ENCODE measurements around the gene PARP1. TPM values are rescaled to one million over a fixed set of nuclear protein-coding genes. Genes with fewer than 3 reads are reported as not detected.
"Not testable (repeated sequence)": the region's sequence is repeated elsewhere in the genome, so short reads cannot be mapped to it uniquely, and the experiment has no call there.

PARP1 gene
- total RNA-seq, 1 donor from 2014 or later, result 220 TPM

GRCh38 chr1:226344441-226345259 lies 63.2 kb downstream of the PARP1 start:
- intact Hi-C loops (cut with micrococcal nuclease), result no loop called here
- Mint-ChIP-seq H3K4me3 (no peak overlapping the region), H3K36me3 (ENCODE audit: low read depth) (no peaks in the 10 kb centered on the region), H3K27ac (no peak overlapping the region), H3K9me3 (peaks cover 7% of the 10 kb centered on the region), H3K27me3 (ENCODE audit: insufficient read depth) (peaks cover 7% of the 10 kb centered on the region), H3K4me1 (ENCODE audit: low read depth) (no peaks in the 10 kb centered on the region)
- no peak for DNase-seq (ENCODE audit: low spot score)

GRCh38 chr1:226342656-226343055 lies 65.2 kb downstream of the PARP1 start:
- Mint-ChIP-seq H3K27ac (no peak overlapping the region), H3K27me3 (ENCODE audit: insufficient read depth) (peaks cover 9% of the 10 kb centered on the region), H3K9me3 (peaks cover 7% of the 10 kb centered on the region), H3K4me1 (ENCODE audit: low read depth) (no peaks in the 10 kb centered on the region), H3K4me3 (no peak overlapping the region), H3K36me3 (ENCODE audit: low read depth) (no peaks in the 10 kb centered on the region)
- DNase-seq (ENCODE audit: low spot score), result no peak
- intact Hi-C loops (cut with micrococcal nuclease), result no loop called here

GRCh38 chr1:226340111-226340510 lies 67.8 kb downstream of the PARP1 start:
- not testable (repeated sequence) for H3K9me3 Mint-ChIP-seq

GRCh38 chr1:226337276-226337875 lies 70.5 kb downstream of the PARP1 start:
- H3K4me1 Mint-ChIP-seq (ENCODE audit: low read depth), result peaks cover 6% of the 10 kb centered on the region
- no peak overlapping the region for H3K27ac Mint-ChIP-seq
- intact Hi-C loops (cut with micrococcal nuclease), result no loop called here
- H3K27me3 Mint-ChIP-seq (ENCODE audit: insufficient read depth), result peaks cover 7% of the 10 kb centered on the region
- no peak overlapping the region for H3K4me3 Mint-ChIP-seq
- no peaks in the 10 kb centered on the region for H3K36me3 Mint-ChIP-seq (ENCODE audit: low read depth)
- peaks cover 7% of the 10 kb centered on the region for H3K9me3 Mint-ChIP-seq
- DNase-seq (ENCODE audit: low spot score), result no peak

More at GRCh38 chr1:226340111-226340510, 67.8 kb downstream of the PARP1 start:
- intact Hi-C loops (cut with micrococcal nuclease); H3K4me3 Mint-ChIP-seq; H3K36me3 Mint-ChIP-seq (ENCODE audit: low read depth); H3K4me1 Mint-ChIP-seq (ENCODE audit: low read depth); H3K27ac Mint-ChIP-seq; DNase-seq (ENCODE audit: low spot score): not testable (repeated sequence)
- peaks cover 11% of the 10 kb centered on the region for H3K27me3 Mint-ChIP-seq (ENCODE audit: insufficient read depth)

GRCh38 chr1:226335661-226336060 lies 72.2 kb downstream of the PARP1 start:
- peaks cover 6% of the 10 kb centered on the region for H3K9me3 Mint-ChIP-seq
- no peaks in the 10 kb centered on the region for H3K36me3 Mint-ChIP-seq (ENCODE audit: low read depth)
- intact Hi-C loops (cut with micrococcal nuclease), result no loop called here
- DNase-seq (ENCODE audit: low spot score), result no peak
- peaks cover 7% of the 10 kb centered on the region for H3K27me3 Mint-ChIP-seq (ENCODE audit: insufficient read depth)
- peaks cover 6% of the 10 kb centered on the region for H3K4me1 Mint-ChIP-seq (ENCODE audit: low read depth)
- no peak overlapping the region for H3K4me3 Mint-ChIP-seq
- no peak overlapping the region for H3K27ac Mint-ChIP-seq

GRCh38 chr1:226332947-226333346 lies 74.9 kb downstream of the PARP1 start:
- H3K9me3 Mint-ChIP-seq, result no peaks in the 10 kb centered on the region
- intact Hi-C loops (cut with micrococcal nuclease), result loop anchor here (1.0 to 5.0 kb wide), 4 partner anchors 24 to 208 kb away; partner anchors contain the start of genes LIN9 and MIXL1

GRCh38 chr1:226329237-226329636 lies 78.7 kb downstream of the PARP1 start:
- no peak for DNase-seq (ENCODE audit: low spot score)
- intact Hi-C loops (cut with micrococcal nuclease), result no loop called here
- H3K4me1 Mint-ChIP-seq (ENCODE audit: low read depth), result peaks cover 12% of the 10 kb centered on the region
- peaks cover 3% of the 10 kb centered on the region for H3K27me3 Mint-ChIP-seq (ENCODE audit: insufficient read depth)
- no peaks in the 10 kb centered on the region for H3K36me3 Mint-ChIP-seq (ENCODE audit: low read depth)
- no peak overlapping the region for H3K4me3 Mint-ChIP-seq
- H3K9me3 Mint-ChIP-seq, result no peaks in the 10 kb centered on the region
- no peak overlapping the region for H3K27ac Mint-ChIP-seq

More at GRCh38 chr1:226332947-226333346, 74.9 kb downstream of the PARP1 start:
- Mint-ChIP-seq H3K27me3 (ENCODE audit: insufficient read depth) (peaks cover 2% of the 10 kb centered on the region), H3K27ac (no peak overlapping the region), H3K4me1 (ENCODE audit: low read depth) (peaks cover 7% of the 10 kb centered on the region), H3K36me3 (ENCODE audit: low read depth) (no peaks in the 10 kb centered on the region), H3K4me3 (peak overlapping the region; percentile 8)
- peak; percentile 11 for DNase-seq (ENCODE audit: low spot score)

- Mint-ChIP-seq H3K4me3 (no peak overlapping the region), H3K27me3 (ENCODE audit: insufficient read depth) (peaks cover 10% of the 10 kb centered on the region), H3K27ac (no peak overlapping the region), H3K9me3 (no peaks in the 10 kb centered on the region), H3K36me3 (ENCODE audit: low read depth) (no peaks in the 10 kb centered on the region), H3K4me1 (ENCODE audit: low read depth) (peaks cover 6% of the 10 kb centered on the region)
- DNase-seq (ENCODE audit: low spot score), result no peak
- intact Hi-C loops (cut with micrococcal nuclease), result no loop called here
Observed at GRCh38 chr1:226327761-226328162, 80.1 kb downstream of the PARP1 start.

- DNase-seq (ENCODE audit: low spot score), result no peak
Observed at GRCh38 chr1:226325178-226325577, 82.7 kb downstream of the PARP1 start.

GRCh38 chr1:226324479-226324878 lies 83.4 kb downstream of the PARP1 start:
- intact Hi-C loops (cut with micrococcal nuclease), result no loop called here
- no peak for DNase-seq (ENCODE audit: low spot score)

More at GRCh38 chr1:226325178-226325577, 82.7 kb downstream of the PARP1 start:
- Mint-ChIP-seq H3K4me3 (no peak overlapping the region), H3K9me3 (no peaks in the 10 kb centered on the region), H3K27me3 (ENCODE audit: insufficient read depth) (peaks cover 14% of the 10 kb centered on the region), H3K4me1 (ENCODE audit: low read depth) (peaks cover 6% of the 10 kb centered on the region), H3K36me3 (ENCODE audit: low read depth) (no peaks in the 10 kb centered on the region), H3K27ac (no peak overlapping the region)
- intact Hi-C loops (cut with micrococcal nuclease), result no loop called here

GRCh38 chr1:226322986-226323385 lies 84.9 kb downstream of the PARP1 start:
- Mint-ChIP-seq H3K36me3 (ENCODE audit: low read depth) (no peaks in the 10 kb centered on the region), H3K9me3 (no peaks in the 10 kb centered on the region), H3K4me3 (no peak overlapping the region), H3K27me3 (ENCODE audit: insufficient read depth) (peaks cover 20% of the 10 kb centered on the region), H3K4me1 (ENCODE audit: low read depth) (peaks cover 6% of the 10 kb centered on the region), H3K27ac (no peak overlapping the region)
- intact Hi-C loops (cut with micrococcal nuclease), result no loop called here
- DNase-seq (ENCODE audit: low spot score), result no peak

More at GRCh38 chr1:226324479-226324878, 83.4 kb downstream of the PARP1 start:
- Mint-ChIP-seq H3K4me1 (ENCODE audit: low read depth) (peaks cover 6% of the 10 kb centered on the region), H3K4me3 (no peak overlapping the region), H3K27me3 (ENCODE audit: insufficient read depth) (peaks cover 14% of the 10 kb centered on the region), H3K9me3 (no peaks in the 10 kb centered on the region), H3K36me3 (ENCODE audit: low read depth) (no peaks in the 10 kb centered on the region), H3K27ac (no peak overlapping the region)

GRCh38 chr1:226320930-226321329 lies 87.0 kb downstream of the PARP1 start:
- no peak overlapping the region for H3K27ac Mint-ChIP-seq
- H3K4me3 Mint-ChIP-seq, result no peak overlapping the region
- H3K4me1 Mint-ChIP-seq (ENCODE audit: low read depth), result no peaks in the 10 kb centered on the region
- no peak for DNase-seq (ENCODE audit: low spot score)
- H3K27me3 Mint-ChIP-seq (ENCODE audit: insufficient read depth), result peaks cover 27% of the 10 kb centered on the region
- no peaks in the 10 kb centered on the region for H3K36me3 Mint-ChIP-seq (ENCODE audit: low read depth)
- intact Hi-C loops (cut with micrococcal nuclease), result no loop called here
- no peaks in the 10 kb centered on the region for H3K9me3 Mint-ChIP-seq

GRCh38 chr1:226318471-226318870 lies 89.4 kb downstream of the PARP1 start:
- no peak overlapping the region for H3K27ac Mint-ChIP-seq
- no peak overlapping the region for H3K4me3 Mint-ChIP-seq
- H3K4me1 Mint-ChIP-seq (ENCODE audit: low read depth), result no peaks in the 10 kb centered on the region
- H3K27me3 Mint-ChIP-seq (ENCODE audit: insufficient read depth), result peaks cover 39% of the 10 kb centered on the region
- intact Hi-C loops (cut with micrococcal nuclease), result no loop called here
- no peaks in the 10 kb centered on the region for H3K36me3 Mint-ChIP-seq (ENCODE audit: low read depth)
- DNase-seq (ENCODE audit: low spot score), result no peak
- H3K9me3 Mint-ChIP-seq, result no peaks in the 10 kb centered on the region

Data from activated T-helper 1 cell treated with anti-CD3 and anti-CD28 coated beads, Interleukin-12 subunit alpha, Interleukin-12 subunit beta, Interleukin-2, Interleukin-4 antibody, amounts not matched to agents 30 ng/mL and 10 ng/mL and 1 ng/mL, durations not matched to agents 14 hours and 24 hours and 36 hours (primary cell).